H1 (cell line): ENCODE measurements around the gene DCBLD1. TPM values are rescaled to one million over a fixed set of nuclear protein-coding genes. Genes with fewer than 3 reads are reported as not detected.

Experiments
- CTCF ChIA-PET: fragments of 300-600 bp; sonication (Branson Sonifier 250); formaldehyde crosslinking; loops from one replicate; lab custom pipeline; 2021; ENCODE audit not compliant: partially characterized antibody; lab: Charles Lee
- POLR2A ChIA-PET: fragments of 300-600 bp; sonication (Branson Sonifier 250); formaldehyde crosslinking; loops from one replicate; lab custom pipeline; 2021; ENCODE audit warnings: inconsistent platforms; ENCODE audit not compliant: partially characterized antibody; lab: Charles Lee
- DNase-seq, 2 experiments: peaks; one replicate each; pipeline versions ENCODE4 v3.0.0 to v3.0.0-alpha.2; 2010 to 2022; ENCODE audit warnings: low spot score in 2 of 2, low read depth in 1 of 2, mixed read lengths in 1 of 2
- FAIRE-seq: peaks from 2 replicates; lab custom pipeline; 2011; peaks lifted over from hg19 to GRCh38; lab: Jason Lieb, UNC
- H2AFZ ChIP-seq: 2 replicates; pipeline ENCODE4 v1.8.1; 2012; ENCODE audit warnings: low read length, inconsistent platforms
- H2AK5ac ChIP-seq: 2 replicates; pipeline ENCODE4 v1.6.1; 2013; ENCODE audit warnings: low read depth, low read length
- H2BK120ac ChIP-seq: replicated peaks from 2 replicates; pipeline ENCODE3; 2013; ENCODE audit warnings: low read depth, low read length, inconsistent platforms
- H2BK12ac ChIP-seq: 2 replicates; pipeline ENCODE4 v1.6.1; 2013; ENCODE audit warnings: low read depth, low read length
- H2BK15ac ChIP-seq: 2 replicates; pipeline ENCODE4 v1.6.1; 2013; ENCODE audit warnings: low read length
- H2BK20ac ChIP-seq: 2 replicates; pipeline ENCODE4 v1.6.1; 2013; ENCODE audit warnings: low read length
- H2BK5ac ChIP-seq: 2 replicates; pipeline ENCODE4 v1.6.1; 2013; ENCODE audit warnings: low read depth, low read length
- H3K14ac ChIP-seq: 2 replicates; pipeline ENCODE4 v1.6.1; 2013; ENCODE audit warnings: inconsistent platforms; ENCODE audit not compliant: insufficient read length
- H3K18ac ChIP-seq: 2 replicates; pipeline ENCODE4 v1.6.1; 2013; ENCODE audit warnings: low read length; ENCODE audit errors: extremely low read depth
- H3K23ac ChIP-seq: 2 replicates; pipeline ENCODE4 v1.6.1; 2013; ENCODE audit warnings: inconsistent platforms; ENCODE audit not compliant: insufficient read length
- H3K23me2 ChIP-seq: 2 replicates; pipeline ENCODE4 v1.6.1; 2013; ENCODE audit warnings: low read depth, low read length
- H3K27ac ChIP-seq: 2 replicates; pipeline ENCODE4 v1.6.1; 2011; ENCODE audit warnings: low read depth, low read length, inconsistent platforms
- H3K27me3 ChIP-seq, 4 experiments: replicated peaks in 1 of 4; 1 replicate in 1 of 4; 2 replicates in 3 of 4; pipeline versions ENCODE4 v1.6.1 to v1.8.1; 2011 to 2013; ENCODE audit warnings: low read length in 3 of 4, mild to moderate bottlenecking in 3 of 4, inconsistent platforms in 2 of 4, mixed read lengths in 2 of 4, moderate library complexity in 1 of 4; ENCODE audit not compliant: control insufficient read depth in 3 of 4, insufficient read depth in 3 of 4; ENCODE audit errors: extremely low read depth in 1 of 4
- H3K36me3 ChIP-seq, 4 experiments: 2 replicates each; pipeline versions ENCODE4 v1.6.1 to v1.8.1; 2011 to 2013; ENCODE audit warnings: mild to moderate bottlenecking in 4 of 4, low read length in 3 of 4, moderate library complexity in 2 of 4, control low read depth in 1 of 4, inconsistent platforms in 1 of 4; ENCODE audit not compliant: insufficient read depth in 4 of 4, control insufficient read depth in 2 of 4
- H3K4ac ChIP-seq: replicated peaks from 2 replicates; pipeline ENCODE3; 2013; ENCODE audit warnings: low read length, low read depth, mixed read lengths, inconsistent platforms; ENCODE audit not compliant: insufficient read length
- H3K4me1 ChIP-seq, 4 experiments: replicated peaks in 1 of 4; 1 replicate in 1 of 4; 2 replicates in 3 of 4; pipeline versions ENCODE4 v1.6.1 to v1.8.1; 2011 to 2013; ENCODE audit warnings: low read length in 3 of 4, inconsistent platforms in 2 of 4, mixed read lengths in 1 of 4; ENCODE audit not compliant: insufficient read depth in 4 of 4, control insufficient read depth in 3 of 4
- H3K4me2 ChIP-seq, 2 experiments: 2 replicates each; pipeline versions ENCODE4 v1.6.1 to v1.8.1; 2011 to 2013; ENCODE audit warnings: low read depth in 2 of 2, low read length in 2 of 2, control low read depth in 1 of 2, inconsistent platforms in 1 of 2, mild to moderate bottlenecking in 1 of 2; ENCODE audit not compliant: insufficient read depth in 1 of 2
- H3K4me3 ChIP-seq, 4 experiments: fragments of 200-600, 300-600 bp in 1 of 4; sonication (generic), shearing (Covaris generic), sonication (Bioruptor Twin) in 1 of 4; 2 replicates each; pipeline versions ENCODE4 v1.5.1 to v1.8.1; 2011 to 2016; ENCODE audit warnings: low read length in 4 of 4, low read depth in 3 of 4, control low read depth in 2 of 4, inconsistent platforms in 2 of 4, mild to moderate bottlenecking in 2 of 4, mixed read lengths in 1 of 4, moderate library complexity in 1 of 4; ENCODE audit not compliant: insufficient read depth in 2 of 4; ENCODE audit errors: extremely low read depth in 1 of 4
- H3K56ac ChIP-seq: replicated peaks from 2 replicates; pipeline ENCODE3; 2013; ENCODE audit warnings: low read depth, mild to moderate bottlenecking, mixed read lengths, low read length, inconsistent platforms; ENCODE audit not compliant: insufficient read length
- H3K79me1 ChIP-seq: 2 replicates; pipeline ENCODE4 v1.6.1; 2013; ENCODE audit warnings: low read depth, low read length, control low read depth
- H3K79me2 ChIP-seq, 2 experiments: 2 replicates each; pipeline versions ENCODE4 v1.6.1 to v1.8.1; 2012 to 2013; ENCODE audit warnings: low read length in 2 of 2, mild to moderate bottlenecking in 2 of 2, inconsistent platforms in 1 of 2; ENCODE audit not compliant: insufficient read depth in 2 of 2, control insufficient read depth in 1 of 2
- H3K9ac ChIP-seq, 4 experiments: replicated peaks in 1 of 4; 1 replicate in 1 of 4; 2 replicates in 3 of 4; pipeline versions ENCODE4 v1.6.1 to v1.8.1; 2011 to 2013; ENCODE audit warnings: low read depth in 3 of 4, low read length in 3 of 4, control low read depth in 2 of 4, mild to moderate bottlenecking in 2 of 4, moderate library complexity in 2 of 4, inconsistent platforms in 1 of 4; ENCODE audit errors: extremely low read depth in 1 of 4
- H3K9me3 ChIP-seq, 2 experiments: 2 replicates each; pipeline versions ENCODE4 v1.6.1 to v1.8.1; 2012 to 2013; ENCODE audit warnings: mild to moderate bottlenecking in 2 of 2, moderate library complexity in 2 of 2, control low read depth in 1 of 2, inconsistent platforms in 1 of 2, low read depth in 1 of 2, low read length in 1 of 2, mixed read lengths in 1 of 2; ENCODE audit not compliant: insufficient read depth in 2 of 2
- H4K20me1 ChIP-seq, 2 experiments: replicated peaks in 1 of 2; 2 replicates each; pipeline versions ENCODE3 to v1.8.1; 2011 to 2013; ENCODE audit warnings: inconsistent platforms in 2 of 2, low read length in 2 of 2, mild to moderate bottlenecking in 1 of 2; ENCODE audit not compliant: insufficient read depth in 2 of 2, control insufficient read depth in 1 of 2
- H4K5ac ChIP-seq: 2 replicates; pipeline ENCODE4 v1.6.1; 2013; ENCODE audit warnings: low read length, low read depth, mixed read lengths, inconsistent platforms; ENCODE audit not compliant: insufficient read length
- H4K8ac ChIP-seq: 2 replicates; pipeline ENCODE4 v1.8.0; 2013; ENCODE audit warnings: mild to moderate bottlenecking, moderate library complexity, low read length, inconsistent platforms; ENCODE audit not compliant: insufficient read depth; ENCODE audit errors: extremely low read depth
- H4K91ac ChIP-seq: replicated peaks from 2 replicates; pipeline ENCODE3; 2013; ENCODE audit warnings: low read length, mixed read lengths, inconsistent platforms; ENCODE audit not compliant: insufficient read length
- BRCA1 ChIP-seq: IDR thresholded peaks from 2 replicates; pipeline ENCODE4 v1.6.1; 2012; ENCODE audit warnings: low read depth, low read length, improper control_type of control experiment
- CBX8 ChIP-seq: fragments of 300-800, 300-1000 bp; sonication (generic); IDR thresholded peaks from 2 replicates; pipeline ENCODE4 v1.7.1; 2016; ENCODE audit warnings: low read depth, low read length, borderline replicate concordance
- CHD2 ChIP-seq: IDR thresholded peaks from 2 replicates; pipeline ENCODE4 v1.6.1; 2012; ENCODE audit warnings: low read length, improper control_type of control experiment
- FOSL1 ChIP-seq: IDR thresholded peaks from 2 replicates; pipeline ENCODE4 v1.6.1; 2011; ENCODE audit warnings: mild to moderate bottlenecking, low read depth, low read length, moderate library complexity; ENCODE audit not compliant: insufficient read depth
- KDM1A ChIP-seq: fragments of 200-600, 300-600 bp; sonication (generic); IDR thresholded peaks from 2 replicates; pipeline ENCODE4 v1.7.1; 2016; ENCODE audit warnings: mild to moderate bottlenecking, low read length, borderline replicate concordance
- NRF1 ChIP-seq: IDR thresholded peaks from 2 replicates; pipeline ENCODE4 v1.6.1; 2011; ENCODE audit warnings: mild to moderate bottlenecking, low read depth, low read length, improper control_type of control experiment
- POLR2A ChIP-seq, 2 experiments: IDR thresholded peaks; 1 replicate in 1 of 2; 2 replicates in 1 of 2; pipeline ENCODE4 v1.6.1; 2011; ENCODE audit warnings: low read depth in 2 of 2, low read length in 2 of 2, mild to moderate bottlenecking in 2 of 2; ENCODE audit errors: control extremely low read depth in 1 of 2
- RFX5 ChIP-seq: IDR thresholded peaks from 2 replicates; pipeline ENCODE4 v1.6.1; 2011; ENCODE audit warnings: low read depth, low read length, improper control_type of control experiment, borderline replicate concordance
- SIN3A ChIP-seq, 2 experiments: IDR thresholded peaks in 1 of 2; conservative IDR thresholded peaks in 1 of 2; 2 replicates each; pipeline ENCODE4 v1.6.1; 2011 to 2012; ENCODE audit warnings: low read length in 2 of 2, improper control_type of control experiment in 1 of 2, low read depth in 1 of 2, mild to moderate bottlenecking in 1 of 2
- SP1 ChIP-seq: IDR thresholded peaks from 2 replicates; pipeline ENCODE4 v1.6.1; 2011; ENCODE audit warnings: low read depth, low read length
- WGBS, 2 experiments: shearing (Covaris generic) in 1 of 2; methylation state at CpG; one replicate each; pipeline versions ENCODE4 v1.1.6 to v1.1.7; 2013 to 2015; ENCODE audit warnings: low lambda C conversion rate in 2 of 2, mixed read lengths in 2 of 2, inconsistent platforms in 1 of 2, low coverage in 1 of 2, missing lambda C conversion rate in 1 of 2; ENCODE audit not compliant: insufficient replicate concordance in 2 of 2, insufficient coverage in 1 of 2, insufficient read length in 1 of 2; ENCODE audit errors: extremely low coverage in 1 of 2, missing lambda C conversion rate in 1 of 2; 5-methylcytosine and 5-hydroxymethylcytosine counted together
- polyA plus RNA-seq, 7 experiments: library from polyadenylated mRNA; depleted of rRNA in 3 of 7; stranded (reverse) in 5 of 7; unstranded in 2 of 7; fragments of >200 nt in 5 of 7; fragments of 200-250 nt in 2 of 7; gene quantifications; 1 replicate in 5 of 7; 2 replicates in 1 of 7; 4 replicates in 1 of 7; pipeline versions ENCODE4 v1.2.1 to v1.2.3, GENCODE V29; 2011 to 2013; ENCODE audit warnings: missing spikeins in 2 of 7, mixed read lengths in 2 of 7
- total RNA-seq: library from RNA; stranded (reverse); fragmentation: NEBNext Ultra II Directional; extraction: Animal tissue kit (Norgen Biotek cat#: 25700); gene quantifications from 2 replicates; pipeline ENCODE4 v1.2.1, GENCODE V29; 2021
- TF ChIP-seq, protein P1 (sequence below): IDR thresholded peaks from 2 replicates; pipeline ENCODE4 v1.6.1; 2011; ENCODE audit warnings: low read depth, mild to moderate bottlenecking, low read length; ENCODE audit not compliant: insufficient read depth
- TF ChIP-seq, protein P2 (sequence below): IDR thresholded peaks from 2 replicates; pipeline ENCODE4 v1.6.1; 2012; ENCODE audit warnings: low read length, inconsistent platforms

Gene DCBLD1
- total and polyA plus RNA-seq, 2 of the 8 experiments (the other 6 are each of a cell fraction or from before 2014, with no cell fraction given) = 3.9 to 11.2 TPM

- CTCF ChIA-PET = interaction anchor here (0.7 kb wide), 1 partner anchor 132 kb away, joined by 3 read pairs; no protein-coding TSS in a partner anchor
- POLR2A ChIA-PET = no interaction called here
- TF ChIP-seq SIN3A (conservative IDR thresholded peaks at IDR 0.05 in 1 of 2, IDR thresholded peaks at IDR 0.05 in 1 of 2; ENCODE audit: low read depth in 1 of 2, low read length in 2 of 2) = no peak
- TF ChIP-seq NRF1 = no peak
- no peak for TF ChIP-seq BRCA1
- no peak for TF ChIP-seq SP1
- no peak for TF ChIP-seq POLR2A (IDR thresholded peaks at IDR 0.05; ENCODE audit: control extremely low read depth in 1 of 2, low read depth in 2 of 2, low read length in 2 of 2)
- TF ChIP-seq RFX5 = no peak
- TF ChIP-seq CHD2 = no peak
- TF ChIP-seq, protein P1, sequence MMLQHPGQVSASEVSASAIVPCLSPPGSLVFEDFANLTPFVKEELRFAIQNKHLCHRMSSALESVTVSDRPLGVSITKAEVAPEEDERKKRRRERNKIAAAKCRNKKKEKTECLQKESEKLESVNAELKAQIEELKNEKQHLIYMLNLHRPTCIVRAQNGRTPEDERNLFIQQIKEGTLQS = no peak
- TF ChIP-seq CBX8 = no peak
- no peak for TF ChIP-seq KDM1A
- no peak for TF ChIP-seq FOSL1
- TF ChIP-seq, protein P2, sequence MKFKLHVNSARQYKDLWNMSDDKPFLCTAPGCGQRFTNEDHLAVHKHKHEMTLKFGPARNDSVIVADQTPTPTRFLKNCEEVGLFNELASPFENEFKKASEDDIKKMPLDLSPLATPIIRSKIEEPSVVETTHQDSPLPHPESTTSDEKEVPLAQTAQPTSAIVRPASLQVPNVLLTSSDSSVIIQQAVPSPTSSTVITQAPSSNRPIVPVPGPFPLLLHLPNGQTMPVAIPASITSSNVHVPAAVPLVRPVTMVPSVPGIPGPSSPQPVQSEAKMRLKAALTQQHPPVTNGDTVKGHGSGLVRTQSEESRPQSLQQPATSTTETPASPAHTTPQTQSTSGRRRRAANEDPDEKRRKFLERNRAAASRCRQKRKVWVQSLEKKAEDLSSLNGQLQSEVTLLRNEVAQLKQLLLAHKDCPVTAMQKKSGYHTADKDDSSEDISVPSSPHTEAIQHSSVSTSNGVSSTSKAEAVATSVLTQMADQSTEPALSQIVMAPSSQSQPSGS = no peak
Measured at GRCh38 chr6:117590447-117590846, 108.0 kb downstream of the DCBLD1 start.

More at GRCh38 chr6:117590447-117590846, 108.0 kb downstream of the DCBLD1 start:
- H3K79me2 ChIP-seq = peaks cover 0 to 38% of the 10 kb centered on the region in 2 experiments; a peak in 3 of 4 replicates
- H3K14ac ChIP-seq = no peak overlapping the region
- H3K4me1 ChIP-seq = no peaks in the 10 kb centered on the region
- no peak overlapping the region for H2BK120ac ChIP-seq
- WGBS, 2 experiments = 100% methylated on average over 1 of the region's 5 CpGs; no CpG with 5 or more reads in 1 of the 2 experiments
- H4K8ac ChIP-seq = no peak overlapping the region
- H3K27ac ChIP-seq = no peak overlapping the region
- no peak for FAIRE-seq
- no peak overlapping the region for H3K56ac ChIP-seq
- H2AFZ ChIP-seq = no peak overlapping the region
- peaks cover 0 to 10% (median 0%) of the 10 kb centered on the region in 4 experiments; a peak in 4 of 8 replicates for H3K36me3 ChIP-seq
- H3K9me3 ChIP-seq = no peaks in the 10 kb centered on the region
- DNase-seq = no peak
- peaks cover 0 to 2% of the 10 kb centered on the region in 2 experiments for H4K20me1 ChIP-seq
- H2AK5ac ChIP-seq = no peak overlapping the region
- H3K23me2 ChIP-seq = no peaks in the 10 kb centered on the region
- H3K27me3 ChIP-seq = no peaks in the 10 kb centered on the region
- H3K79me1 ChIP-seq = no peaks in the 10 kb centered on the region
- no peak overlapping the region for H3K4me3 ChIP-seq
- no peak overlapping the region for H3K4me2 ChIP-seq
- H2BK12ac ChIP-seq = no peak overlapping the region
- no peak overlapping the region for H3K9ac ChIP-seq
- H4K5ac ChIP-seq = no peak overlapping the region
- H4K91ac ChIP-seq = no peak overlapping the region
- H3K23ac ChIP-seq = no peak overlapping the region
- H3K4ac ChIP-seq = no peak overlapping the region
- H2BK5ac ChIP-seq = no peak overlapping the region
- no peak overlapping the region for H2BK15ac ChIP-seq
- no peak overlapping the region for H2BK20ac ChIP-seq
- no peak overlapping the region for H3K18ac ChIP-seq
